Measurements from ENCODE around the gene WNT7B.

The WNT7B gene

GRCh38 chr22:45897736-45898135 lies 79.2 kb downstream of the WNT7B start:
- no peaks in the 10 kb centered on the region for H3K4me1 ChIP-seq
- in situ Hi-C loops (cut with MboI; ENCODE audit: low sequenced_read_pairs) = no loop called here

GRCh38 chr22:45896964-45897538 lies 79.9 kb downstream of the WNT7B start:
- Histone ChIP-seq H3K4me1 (no peaks in the 10 kb centered on the region), H3K36me3 (replicated peaks) (no peaks in the 10 kb centered on the region), H3K4me3 (no peak overlapping the region), H3K27me3 (ENCODE audit: low read depth) (peaks cover 3% of the 10 kb centered on the region; the same call in 1 of the 2 replicates), H3K9me3 (no peaks in the 10 kb centered on the region)
- no peak for DNase-seq (ENCODE audit: low spot score in 2 of 2)
- in situ Hi-C loops (cut with MboI; ENCODE audit: low sequenced_read_pairs) = no loop called here

More at GRCh38 chr22:45897736-45898135, 79.2 kb downstream of the WNT7B start:
- no peak overlapping the region for H3K4me3 ChIP-seq
- no peaks in the 10 kb centered on the region for H3K36me3 ChIP-seq (replicated peaks)
- no peaks in the 10 kb centered on the region for H3K9me3 ChIP-seq
- no peak for DNase-seq (ENCODE audit: low spot score in 2 of 2)
- peaks cover 7% of the 10 kb centered on the region; the same call in 1 of the 2 replicates for H3K27me3 ChIP-seq (ENCODE audit: low read depth)

GRCh38 chr22:45896153-45896951 lies 80.6 kb downstream of the WNT7B start:
- no peak for DNase-seq (ENCODE audit: low spot score in 2 of 2)
- H3K4me1 ChIP-seq = no peaks in the 10 kb centered on the region
- no peak overlapping the region for H3K4me3 ChIP-seq
- H3K36me3 ChIP-seq (replicated peaks) = no peaks in the 10 kb centered on the region
- H3K27me3 ChIP-seq (ENCODE audit: low read depth) = no peaks in the 10 kb centered on the region
- H3K9me3 ChIP-seq = no peaks in the 10 kb centered on the region
- in situ Hi-C loops (cut with MboI; ENCODE audit: low sequenced_read_pairs) = no loop called here

- Histone ChIP-seq H3K4me3 (no peak overlapping the region), H3K9me3 (no peaks in the 10 kb centered on the region), H3K36me3 (replicated peaks) (no peaks in the 10 kb centered on the region), H3K27me3 (ENCODE audit: low read depth) (no peaks in the 10 kb centered on the region), H3K4me1 (no peaks in the 10 kb centered on the region)
- DNase-seq (ENCODE audit: low spot score in 2 of 2) = no peak
- in situ Hi-C loops (cut with MboI; ENCODE audit: low sequenced_read_pairs) = no loop called here
These were observed 81.4 kb downstream of the WNT7B start for GRCh38 chr22:45895436-45896152.

- no peaks in the 10 kb centered on the region for H3K4me1 ChIP-seq
- no peak for DNase-seq (ENCODE audit: low spot score in 2 of 2)
- H3K36me3 ChIP-seq (replicated peaks) = no peaks in the 10 kb centered on the region
- H3K9me3 ChIP-seq = no peaks in the 10 kb centered on the region
- in situ Hi-C loops (cut with MboI; ENCODE audit: low sequenced_read_pairs) = no loop called here
- no peaks in the 10 kb centered on the region for H3K27me3 ChIP-seq (ENCODE audit: low read depth)
- no peak overlapping the region for H3K4me3 ChIP-seq
These were observed 83.4 kb downstream of the WNT7B start for GRCh38 chr22:45893516-45893915.

- no peaks in the 10 kb centered on the region for H3K4me1 ChIP-seq
- no peak for DNase-seq (ENCODE audit: low spot score in 2 of 2)
- H3K36me3 ChIP-seq (replicated peaks) = no peaks in the 10 kb centered on the region
- no peaks in the 10 kb centered on the region for H3K9me3 ChIP-seq
- H3K27me3 ChIP-seq (ENCODE audit: low read depth) = no peaks in the 10 kb centered on the region
- no peak overlapping the region for H3K4me3 ChIP-seq
- in situ Hi-C loops (cut with MboI; ENCODE audit: low sequenced_read_pairs) = no loop called here
These were observed 84.1 kb downstream of the WNT7B start for GRCh38 chr22:45892681-45893461.

- DNase-seq (ENCODE audit: low spot score in 2 of 2) = no peak
- Histone ChIP-seq H3K4me1 (no peaks in the 10 kb centered on the region), H3K36me3 (replicated peaks) (no peaks in the 10 kb centered on the region), H3K9me3 (no peaks in the 10 kb centered on the region), H3K27me3 (ENCODE audit: low read depth) (no peaks in the 10 kb centered on the region), H3K4me3 (no peak overlapping the region)
- in situ Hi-C loops (cut with MboI; ENCODE audit: low sequenced_read_pairs) = no loop called here
These were observed 84.9 kb downstream of the WNT7B start for GRCh38 chr22:45891996-45892621.

- no peak overlapping the region for H3K4me3 ChIP-seq
- H3K9me3 ChIP-seq = no peaks in the 10 kb centered on the region
- no peaks in the 10 kb centered on the region for H3K27me3 ChIP-seq (ENCODE audit: low read depth)
- no peak for DNase-seq (ENCODE audit: low spot score in 2 of 2)
- H3K36me3 ChIP-seq (replicated peaks) = no peaks in the 10 kb centered on the region
- no peaks in the 10 kb centered on the region for H3K4me1 ChIP-seq
- in situ Hi-C loops (cut with MboI; ENCODE audit: low sequenced_read_pairs) = no loop called here
These were observed 85.4 kb downstream of the WNT7B start for GRCh38 chr22:45891471-45891995.

- no peaks in the 10 kb centered on the region for H3K36me3 ChIP-seq (replicated peaks)
- in situ Hi-C loops (cut with MboI; ENCODE audit: low sequenced_read_pairs) = no loop called here
- H3K4me1 ChIP-seq = no peaks in the 10 kb centered on the region
- DNase-seq (ENCODE audit: low spot score in 2 of 2) = no peak
- no peaks in the 10 kb centered on the region for H3K9me3 ChIP-seq
- no peaks in the 10 kb centered on the region for H3K27me3 ChIP-seq (ENCODE audit: low read depth)
- H3K4me3 ChIP-seq = no peak overlapping the region
These were observed 85.9 kb downstream of the WNT7B start for GRCh38 chr22:45891021-45891421.

GRCh38 chr22:45890351-45890635 lies 86.7 kb downstream of the WNT7B start:
- Histone ChIP-seq H3K4me1 (no peaks in the 10 kb centered on the region), H3K9me3 (no peaks in the 10 kb centered on the region), H3K36me3 (replicated peaks) (no peaks in the 10 kb centered on the region), H3K27me3 (ENCODE audit: low read depth) (no peaks in the 10 kb centered on the region), H3K4me3 (no peak overlapping the region)
- no peak for DNase-seq (ENCODE audit: low spot score in 2 of 2)
- in situ Hi-C loops (cut with MboI; ENCODE audit: low sequenced_read_pairs) = no loop called here

GRCh38 chr22:45889539-45890350 lies 87.2 kb downstream of the WNT7B start:
- in situ Hi-C loops (cut with MboI; ENCODE audit: low sequenced_read_pairs) = no loop called here
- H3K4me3 ChIP-seq = no peak overlapping the region

GRCh38 chr22:45889093-45889538 lies 87.8 kb downstream of the WNT7B start:
- no peaks in the 10 kb centered on the region for H3K4me1 ChIP-seq
- no peaks in the 10 kb centered on the region for H3K27me3 ChIP-seq (ENCODE audit: low read depth)
- H3K36me3 ChIP-seq (replicated peaks) = no peaks in the 10 kb centered on the region
- no peak for DNase-seq (ENCODE audit: low spot score in 2 of 2)
- H3K9me3 ChIP-seq = no peaks in the 10 kb centered on the region
- in situ Hi-C loops (cut with MboI; ENCODE audit: low sequenced_read_pairs) = no loop called here
- H3K4me3 ChIP-seq = no peak overlapping the region

More at GRCh38 chr22:45889539-45890350, 87.2 kb downstream of the WNT7B start:
- DNase-seq (ENCODE audit: low spot score in 2 of 2) = peak in 1 of 2 experiments; percentile 47
- Histone ChIP-seq H3K27me3 (ENCODE audit: low read depth) (no peaks in the 10 kb centered on the region), H3K4me1 (no peaks in the 10 kb centered on the region), H3K36me3 (replicated peaks) (no peaks in the 10 kb centered on the region), H3K9me3 (no peaks in the 10 kb centered on the region)
